ENCODE data around the gene OR9Q1.

- TF ChIP-seq CTCF (conservative IDR thresholded peaks at IDR 0.05; ENCODE audit: low read depth, low read length) = no peak
- no peak for TF ChIP-seq EZH2 (IDR thresholded peaks at IDR 0.05; ENCODE audit: low read length, unreplicated experiment)
- TF ChIP-seq EZH2phosphoT487 (IDR thresholded peaks at IDR 0.05; ENCODE audit: borderline replicate concordance, low read length) = no peak
Observed at GRCh38 chr11:58227956-58228615, 204.4 kb downstream of the OR9Q1 start.
